Measurements from ENCODE around the gene ARHGEF40.

The ARHGEF40 gene

GRCh38 chr14:21054768-21055145 lies 15.3 kb upstream of the ARHGEF40 start:
- no peak for DNase-seq (ENCODE audit: low read depth)
- H3K4me3 ChIP-seq (ENCODE audit: low read length): no peak overlapping the region
- no peaks in the 10 kb centered on the region for H3K36me3 ChIP-seq (ENCODE audit: control insufficient read depth, insufficient read depth, low read length, severe bottlenecking)
- H3K9me3 ChIP-seq (ENCODE audit: control insufficient read depth, low read length): no peaks in the 10 kb centered on the region
- H3K4me1 ChIP-seq (ENCODE audit: control insufficient read depth, insufficient read depth, low read length): peaks cover 7% of the 10 kb centered on the region
- no peaks in the 10 kb centered on the region for H3K27me3 ChIP-seq (replicated peaks; ENCODE audit: control insufficient read depth, insufficient read depth, low read length)
- H3K9ac ChIP-seq (ENCODE audit: low read length): no peak overlapping the region

GRCh38 chr14:21055432-21056117 lies 14.5 kb upstream of the ARHGEF40 start:
- no peaks in the 10 kb centered on the region for H3K36me3 ChIP-seq (ENCODE audit: control insufficient read depth, insufficient read depth, low read length, severe bottlenecking)
- no peaks in the 10 kb centered on the region for H3K27me3 ChIP-seq (replicated peaks; ENCODE audit: control insufficient read depth, insufficient read depth, low read length)
- H3K9me3 ChIP-seq (ENCODE audit: control insufficient read depth, low read length): no peaks in the 10 kb centered on the region
- peaks cover 15% of the 10 kb centered on the region for H3K4me1 ChIP-seq (ENCODE audit: control insufficient read depth, insufficient read depth, low read length)
- DNase-seq (ENCODE audit: low read depth): no peak
- no peak overlapping the region for H3K9ac ChIP-seq (ENCODE audit: low read length)
- H3K4me3 ChIP-seq (ENCODE audit: low read length): no peak overlapping the region

GRCh38 chr14:21056520-21057163 lies 13.5 kb upstream of the ARHGEF40 start:
- peaks cover 26% of the 10 kb centered on the region for H3K4me1 ChIP-seq (ENCODE audit: control insufficient read depth, insufficient read depth, low read length)
- H3K9me3 ChIP-seq (ENCODE audit: control insufficient read depth, low read length): no peaks in the 10 kb centered on the region
- no peak overlapping the region for H3K4me3 ChIP-seq (ENCODE audit: low read length)
- no peak for DNase-seq (ENCODE audit: low read depth)
- no peaks in the 10 kb centered on the region for H3K27me3 ChIP-seq (replicated peaks; ENCODE audit: control insufficient read depth, insufficient read depth, low read length)
- no peak overlapping the region for H3K9ac ChIP-seq (ENCODE audit: low read length)
- H3K36me3 ChIP-seq (ENCODE audit: control insufficient read depth, insufficient read depth, low read length, severe bottlenecking): no peaks in the 10 kb centered on the region

GRCh38 chr14:21057803-21058675 lies 12.1 kb upstream of the ARHGEF40 start, which contains the start of gene RNASE8:
RNASE8 (plus strand) TSS chr14:21057822; CDS start chr14:21057893, 71 bp downstream.
- no peak for DNase-seq (ENCODE audit: low read depth)
- H3K9me3 ChIP-seq (ENCODE audit: control insufficient read depth, low read length): no peaks in the 10 kb centered on the region
- no peaks in the 10 kb centered on the region for H3K36me3 ChIP-seq (ENCODE audit: control insufficient read depth, insufficient read depth, low read length, severe bottlenecking)
- no peak within 1 kb of the TSS for H3K9ac ChIP-seq (ENCODE audit: low read length)
- H3K4me3 ChIP-seq (ENCODE audit: low read length): no peak within 1 kb of the TSS
- H3K4me1 ChIP-seq (ENCODE audit: control insufficient read depth, insufficient read depth, low read length): peaks cover 38% of the 10 kb centered on the region
- no peaks in the 10 kb centered on the region for H3K27me3 ChIP-seq (replicated peaks; ENCODE audit: control insufficient read depth, insufficient read depth, low read length)

- Histone ChIP-seq H3K9ac (ENCODE audit: low read length) (no peak overlapping the region), H3K36me3 (ENCODE audit: control insufficient read depth, insufficient read depth, low read length, severe bottlenecking) (no peaks in the 10 kb centered on the region), H3K9me3 (ENCODE audit: control insufficient read depth, low read length) (no peaks in the 10 kb centered on the region), H3K27me3 (replicated peaks; ENCODE audit: control insufficient read depth, insufficient read depth, low read length) (no peaks in the 10 kb centered on the region), H3K4me3 (ENCODE audit: low read length) (no peak overlapping the region), H3K4me1 (ENCODE audit: control insufficient read depth, insufficient read depth, low read length) (peaks cover 47% of the 10 kb centered on the region)
- DNase-seq (ENCODE audit: low read depth): no peak
Measured at GRCh38 chr14:21058903-21059302, 11.2 kb upstream of the ARHGEF40 start.

GRCh38 chr14:21059842-21060613 lies 10.1 kb upstream of the ARHGEF40 start:
- DNase-seq (ENCODE audit: low read depth): no peak
- Histone ChIP-seq H3K36me3 (ENCODE audit: control insufficient read depth, insufficient read depth, low read length, severe bottlenecking) (no peaks in the 10 kb centered on the region), H3K4me1 (ENCODE audit: control insufficient read depth, insufficient read depth, low read length) (peaks cover 56% of the 10 kb centered on the region), H3K9ac (ENCODE audit: low read length) (no peak overlapping the region), H3K9me3 (ENCODE audit: control insufficient read depth, low read length) (no peaks in the 10 kb centered on the region), H3K27me3 (replicated peaks; ENCODE audit: control insufficient read depth, insufficient read depth, low read length) (no peaks in the 10 kb centered on the region), H3K4me3 (ENCODE audit: low read length) (no peak overlapping the region)

GRCh38 chr14:21060614-21061346 lies 9.3 kb upstream of the ARHGEF40 start:
- H3K4me3 ChIP-seq (ENCODE audit: low read length): peak overlapping the region; percentile 40
- no peaks in the 10 kb centered on the region for H3K36me3 ChIP-seq (ENCODE audit: control insufficient read depth, insufficient read depth, low read length, severe bottlenecking)
- no peak overlapping the region for H3K9ac ChIP-seq (ENCODE audit: low read length)
- H3K9me3 ChIP-seq (ENCODE audit: control insufficient read depth, low read length): no peaks in the 10 kb centered on the region
- no peak for DNase-seq (ENCODE audit: low read depth)
- peaks cover 59% of the 10 kb centered on the region for H3K4me1 ChIP-seq (ENCODE audit: control insufficient read depth, insufficient read depth, low read length)
- no peaks in the 10 kb centered on the region for H3K27me3 ChIP-seq (replicated peaks; ENCODE audit: control insufficient read depth, insufficient read depth, low read length)

GRCh38 chr14:21061347-21061668 lies 8.8 kb upstream of the ARHGEF40 start:
- DNase-seq (ENCODE audit: low read depth): no peak
- Histone ChIP-seq H3K4me3 (ENCODE audit: low read length) (peak overlapping the region; percentile 40), H3K4me1 (ENCODE audit: control insufficient read depth, insufficient read depth, low read length) (peaks cover 58% of the 10 kb centered on the region)

GRCh38 chr14:21063479-21063878 lies 6.6 kb upstream of the ARHGEF40 start:
- DNase-seq (ENCODE audit: low read depth): peak; percentile 50
- H3K27me3 ChIP-seq (replicated peaks; ENCODE audit: control insufficient read depth, insufficient read depth, low read length): no peaks in the 10 kb centered on the region
- H3K36me3 ChIP-seq (ENCODE audit: control insufficient read depth, insufficient read depth, low read length, severe bottlenecking): no peaks in the 10 kb centered on the region
- peaks cover 53% of the 10 kb centered on the region for H3K4me1 ChIP-seq (ENCODE audit: control insufficient read depth, insufficient read depth, low read length)
- no peaks in the 10 kb centered on the region for H3K9me3 ChIP-seq (ENCODE audit: control insufficient read depth, low read length)
- H3K9ac ChIP-seq (ENCODE audit: low read length): peak overlapping the region; percentile 67
- peak overlapping the region; percentile 61 for H3K4me3 ChIP-seq (ENCODE audit: low read length)

More at GRCh38 chr14:21061347-21061668, 8.8 kb upstream of the ARHGEF40 start:
- Histone ChIP-seq H3K36me3 (ENCODE audit: control insufficient read depth, insufficient read depth, low read length, severe bottlenecking) (no peaks in the 10 kb centered on the region), H3K27me3 (replicated peaks; ENCODE audit: control insufficient read depth, insufficient read depth, low read length) (no peaks in the 10 kb centered on the region), H3K9me3 (ENCODE audit: control insufficient read depth, low read length) (no peaks in the 10 kb centered on the region), H3K9ac (ENCODE audit: low read length) (no peak overlapping the region)

- peak; percentile 30 for DNase-seq (ENCODE audit: low read depth)
- Histone ChIP-seq H3K4me3 (ENCODE audit: low read length) (no peak overlapping the region), H3K9ac (ENCODE audit: low read length) (no peak overlapping the region), H3K4me1 (ENCODE audit: control insufficient read depth, insufficient read depth, low read length) (peaks cover 49% of the 10 kb centered on the region), H3K36me3 (ENCODE audit: control insufficient read depth, insufficient read depth, low read length, severe bottlenecking) (no peaks in the 10 kb centered on the region), H3K9me3 (ENCODE audit: control insufficient read depth, low read length) (no peaks in the 10 kb centered on the region), H3K27me3 (replicated peaks; ENCODE audit: control insufficient read depth, insufficient read depth, low read length) (no peaks in the 10 kb centered on the region)
Measured at GRCh38 chr14:21066882-21067502, 3.1 kb upstream of the ARHGEF40 start.

Data from adipocyte (in vitro differentiated cells).